Measurements from ENCODE around the gene TPO. TPM values are rescaled to one million over a fixed set of nuclear protein-coding genes. Genes with fewer than 3 reads are reported as not detected.
A peak's percentile ranks its signal among the peaks of the same experiment; 100 is the strongest.
"Not testable (repeated sequence)": the region's sequence is repeated elsewhere in the genome, so short reads cannot be mapped to it uniquely, and the experiment has no call there.

The TPO gene
- total RNA-seq, 2 experiments from 2014 or later: not detected

DNA sequence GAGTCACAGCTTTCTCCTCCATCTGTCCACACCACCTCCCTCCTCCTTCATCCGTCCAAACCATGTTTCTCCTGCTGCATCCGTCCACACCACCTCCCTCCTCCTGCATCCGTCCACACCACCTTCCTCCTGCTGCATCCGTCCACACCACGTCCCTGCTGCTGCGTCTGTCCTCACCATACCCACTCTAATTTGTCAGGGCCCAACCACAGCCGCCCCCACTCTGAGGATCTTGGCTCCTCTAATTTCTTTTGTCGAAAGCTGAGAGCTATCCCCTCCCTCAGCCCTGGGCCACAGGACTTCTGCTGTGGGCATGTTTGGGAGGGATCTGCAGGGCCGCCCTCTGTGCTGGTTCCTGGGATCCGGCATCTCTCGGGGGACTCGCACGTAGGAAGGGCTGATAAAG, 67.4 kb downstream of the TPO start:
- no peak for ATAC-seq
- POLR2A ChIA-PET: no interaction called here

GRCh38 chr2:1481406-1482252, 68.4 kb downstream of the TPO start:
- H3K4me3 Mint-ChIP-seq: no peak overlapping the region
- CTCF ChIA-PET: no interaction called here
- DNase-seq (no peak), ATAC-seq (no peak)
- no peaks in the 10 kb centered on the region for H3K36me3 Mint-ChIP-seq (ENCODE audit: low read depth)
- H3K27me3 Mint-ChIP-seq (ENCODE audit: low read depth): no peaks in the 10 kb centered on the region
- no peak overlapping the region for H3K27ac Mint-ChIP-seq
- no peaks in the 10 kb centered on the region for H3K4me1 Mint-ChIP-seq (ENCODE audit: low read depth)
- POLR2A ChIA-PET: no interaction called here
- no peaks in the 10 kb centered on the region for H3K9me3 Mint-ChIP-seq (ENCODE audit: insufficient read depth)

More for the DNA sequence above, 67.4 kb downstream of the TPO start:
- H3K27ac Mint-ChIP-seq: no peak overlapping the region
- H3K27me3 Mint-ChIP-seq (ENCODE audit: low read depth): no peaks in the 10 kb centered on the region
- H3K4me1 Mint-ChIP-seq (ENCODE audit: low read depth): no peaks in the 10 kb centered on the region
- no peak for DNase-seq
- H3K36me3 Mint-ChIP-seq (ENCODE audit: low read depth): no peaks in the 10 kb centered on the region
- H3K9me3 Mint-ChIP-seq (ENCODE audit: insufficient read depth): no peaks in the 10 kb centered on the region
- no peak overlapping the region for H3K4me3 Mint-ChIP-seq
- CTCF ChIA-PET: no interaction called here

- H3K9me3 Mint-ChIP-seq (ENCODE audit: insufficient read depth): no peaks in the 10 kb centered on the region
- no peak for ATAC-seq
- no peaks in the 10 kb centered on the region for H3K36me3 Mint-ChIP-seq (ENCODE audit: low read depth)
- H3K4me3 Mint-ChIP-seq: no peak overlapping the region
- ChIA-PET POLR2A (no interaction called here), CTCF (no interaction called here)
- no peak for DNase-seq
- H3K27me3 Mint-ChIP-seq (ENCODE audit: low read depth): no peaks in the 10 kb centered on the region
- H3K27ac Mint-ChIP-seq: no peak overlapping the region
- no peaks in the 10 kb centered on the region for H3K4me1 Mint-ChIP-seq (ENCODE audit: low read depth)
These were observed 69.0 kb downstream of the TPO start for GRCh38 chr2:1482253-1482675.

DNA sequence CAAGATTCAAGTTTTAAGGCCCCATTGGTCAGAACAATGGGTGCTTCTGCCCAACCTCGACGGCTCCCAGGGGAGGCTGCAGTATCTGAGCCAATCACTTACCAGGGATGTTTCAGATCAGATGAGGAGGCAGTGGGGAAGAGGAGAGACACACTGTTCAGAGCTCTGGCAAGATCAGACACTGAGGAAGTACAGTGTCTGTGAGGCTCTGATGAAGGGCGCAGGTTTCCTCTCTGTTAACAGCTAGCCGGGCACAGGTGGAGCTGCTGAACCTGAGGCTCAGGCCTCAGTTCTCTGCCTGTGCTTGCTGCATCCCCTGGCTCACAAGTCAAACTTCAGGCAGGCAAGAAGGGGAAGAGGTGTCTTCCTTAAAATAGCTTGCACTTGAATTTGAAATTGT, 69.7 kb downstream of the TPO start:
- Mint-ChIP-seq H3K27me3 (ENCODE audit: low read depth) (no peaks in the 10 kb centered on the region), H3K4me1 (ENCODE audit: low read depth) (no peaks in the 10 kb centered on the region), H3K27ac (no peak overlapping the region), H3K9me3 (ENCODE audit: insufficient read depth) (no peaks in the 10 kb centered on the region), H3K4me3 (no peak overlapping the region), H3K36me3 (ENCODE audit: low read depth) (no peaks in the 10 kb centered on the region)
- no peak for DNase-seq
- ATAC-seq: no peak
- ChIA-PET CTCF (no interaction called here), POLR2A (no interaction called here)

DNA sequence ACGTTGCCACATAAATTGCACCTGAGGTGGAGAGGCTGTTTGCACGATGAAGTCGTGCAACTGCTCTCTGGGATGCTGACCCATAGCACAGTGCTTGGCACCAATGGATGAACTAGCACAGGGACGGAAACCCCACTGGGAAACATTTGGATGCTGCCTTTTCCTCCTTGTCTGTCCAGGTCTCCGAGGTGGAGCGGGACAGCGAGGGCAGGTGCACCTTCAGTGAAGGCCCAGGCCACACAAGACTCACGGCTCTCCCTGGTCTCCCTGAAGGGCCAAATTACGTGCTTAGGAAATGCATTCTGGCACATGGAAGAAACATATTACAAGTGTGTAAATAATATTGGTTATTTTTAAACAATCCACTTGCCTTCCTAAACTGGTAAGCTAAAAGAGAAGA, 70.3 kb downstream of the TPO start:
- Mint-ChIP-seq H3K36me3 (ENCODE audit: low read depth) (no peaks in the 10 kb centered on the region), H3K27me3 (ENCODE audit: low read depth) (no peaks in the 10 kb centered on the region), H3K27ac (no peak overlapping the region), H3K4me3 (no peak overlapping the region), H3K4me1 (ENCODE audit: low read depth) (no peaks in the 10 kb centered on the region), H3K9me3 (ENCODE audit: insufficient read depth) (no peaks in the 10 kb centered on the region)
- ATAC-seq: no peak
- DNase-seq: no peak
- ChIA-PET POLR2A (no interaction called here), CTCF (no interaction called here)

GRCh38 chr2:1484131-1484884, 71.0 kb downstream of the TPO start:
- Mint-ChIP-seq H3K4me3 (no peak overlapping the region), H3K27ac (no peak overlapping the region), H3K4me1 (ENCODE audit: low read depth) (no peaks in the 10 kb centered on the region), H3K36me3 (ENCODE audit: low read depth) (no peaks in the 10 kb centered on the region), H3K9me3 (ENCODE audit: insufficient read depth) (no peaks in the 10 kb centered on the region), H3K27me3 (ENCODE audit: low read depth) (no peaks in the 10 kb centered on the region)
- ATAC-seq (no peak), DNase-seq (no peak)
- ChIA-PET CTCF (no interaction called here), POLR2A (no interaction called here)

DNA sequence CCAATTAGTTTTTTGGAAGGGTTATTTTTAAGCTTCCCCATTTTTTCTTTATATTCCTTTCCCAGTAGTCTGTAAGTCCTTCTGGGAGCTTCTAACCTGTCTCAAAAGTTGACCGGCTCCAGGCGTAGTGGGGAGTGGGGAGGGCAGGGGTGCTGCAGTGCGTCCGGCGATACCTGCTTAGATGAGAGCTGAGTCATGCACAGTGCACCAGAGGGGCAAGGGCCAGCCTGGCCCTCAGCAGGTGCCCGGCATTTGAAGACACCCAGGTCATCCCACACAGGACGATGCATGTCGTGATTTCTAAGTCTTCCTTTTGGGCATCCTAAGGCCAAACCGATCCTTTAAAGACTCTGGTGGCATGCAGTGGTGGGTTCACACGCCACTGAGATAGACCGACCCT, 73.4 kb downstream of the TPO start:
- POLR2A ChIA-PET: no interaction called here
- ATAC-seq (no peak), DNase-seq (no peak)
- H3K36me3 Mint-ChIP-seq (ENCODE audit: low read depth): no peaks in the 10 kb centered on the region
- CTCF ChIA-PET: no interaction called here
- H3K27ac Mint-ChIP-seq: no peak overlapping the region
- H3K4me1 Mint-ChIP-seq (ENCODE audit: low read depth): no peaks in the 10 kb centered on the region
- no peak overlapping the region for H3K4me3 Mint-ChIP-seq
- H3K27me3 Mint-ChIP-seq (ENCODE audit: low read depth): no peaks in the 10 kb centered on the region
- no peaks in the 10 kb centered on the region for H3K9me3 Mint-ChIP-seq (ENCODE audit: insufficient read depth)

DNA sequence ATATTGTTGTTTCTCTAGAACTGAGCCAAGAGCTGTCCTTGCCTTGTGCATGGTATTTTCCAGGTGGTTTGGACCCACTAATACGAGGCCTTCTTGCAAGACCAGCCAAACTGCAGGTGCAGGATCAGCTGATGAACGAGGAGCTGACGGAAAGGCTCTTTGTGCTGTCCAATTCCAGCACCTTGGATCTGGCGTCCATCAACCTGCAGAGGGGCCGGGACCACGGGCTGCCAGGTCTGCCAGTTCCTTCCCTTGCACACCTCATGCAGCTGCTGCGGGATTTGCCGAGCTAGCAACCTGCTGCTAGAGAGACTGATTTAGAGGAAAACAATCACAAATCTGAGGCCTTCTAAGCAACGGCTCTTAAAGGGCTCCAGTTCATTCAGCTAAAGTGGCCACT, 74.5 kb downstream of the TPO start:
- Mint-ChIP-seq H3K27me3 (ENCODE audit: low read depth) (no peaks in the 10 kb centered on the region), H3K4me3 (no peak overlapping the region), H3K4me1 (ENCODE audit: low read depth) (no peaks in the 10 kb centered on the region), H3K9me3 (ENCODE audit: insufficient read depth) (no peaks in the 10 kb centered on the region), H3K27ac (no peak overlapping the region), H3K36me3 (ENCODE audit: low read depth) (no peaks in the 10 kb centered on the region)
- DNase-seq (no peak), ATAC-seq (no peak)
- ChIA-PET POLR2A (no interaction called here), CTCF (no interaction called here)

DNA sequence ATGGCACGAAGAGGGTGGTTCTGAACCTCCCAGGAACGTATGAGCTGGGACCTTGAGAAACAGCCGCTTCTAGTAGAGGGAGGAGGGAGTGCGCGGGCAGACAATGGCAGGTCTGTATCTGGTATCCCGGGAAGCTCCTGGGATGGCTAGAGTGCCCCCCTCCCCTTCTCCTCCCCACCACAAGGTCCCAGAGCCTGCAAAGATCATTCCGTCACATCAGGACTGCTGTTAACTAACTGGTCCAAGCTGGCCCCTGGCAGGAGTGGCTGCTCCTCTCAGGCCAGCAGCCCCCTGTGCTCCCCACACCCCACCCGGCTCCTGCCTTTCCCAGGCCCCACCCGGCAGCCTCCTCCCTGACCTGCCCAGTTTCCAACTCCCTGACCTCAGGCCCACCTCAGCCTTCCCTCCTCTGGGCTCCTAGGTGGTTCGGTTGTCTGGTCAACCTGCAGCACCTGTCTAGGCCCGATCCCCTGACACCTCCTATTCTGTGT, 75.0 kb downstream of the TPO start:
- DNase-seq: no peak
- Mint-ChIP-seq H3K9me3 (ENCODE audit: insufficient read depth) (no peaks in the 10 kb centered on the region), H3K4me3 (no peak overlapping the region), H3K27ac (no peak overlapping the region), H3K27me3 (ENCODE audit: low read depth) (no peaks in the 10 kb centered on the region), H3K36me3 (ENCODE audit: low read depth) (no peaks in the 10 kb centered on the region), H3K4me1 (ENCODE audit: low read depth) (no peaks in the 10 kb centered on the region)
- ATAC-seq: no peak
- ChIA-PET CTCF (no interaction called here), POLR2A (no interaction called here)

DNA sequence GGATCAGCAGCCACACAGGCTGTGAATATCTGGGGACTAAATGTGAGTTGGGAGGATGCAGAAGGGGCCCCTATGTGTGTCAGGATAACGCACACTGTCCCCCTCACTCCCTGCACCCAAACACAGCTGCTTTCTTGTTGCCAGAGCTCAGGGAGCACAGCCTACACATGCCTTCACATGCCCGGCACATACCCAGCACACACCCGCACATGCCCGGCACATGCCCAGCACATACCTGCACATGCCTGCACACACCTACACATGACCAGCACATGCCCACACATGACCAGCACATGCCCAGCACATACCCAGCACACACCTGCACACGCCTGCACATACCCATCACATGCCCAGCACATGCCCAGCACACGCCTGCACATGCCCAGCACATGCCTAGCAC, 75.6 kb downstream of the TPO start:
- no peaks in the 10 kb centered on the region for H3K36me3 Mint-ChIP-seq (ENCODE audit: low read depth)
- no peaks in the 10 kb centered on the region for H3K27me3 Mint-ChIP-seq (ENCODE audit: low read depth)
- H3K27ac Mint-ChIP-seq: peak overlapping the region; percentile 79
- no peak for ATAC-seq
- ChIA-PET CTCF (no interaction called here), POLR2A (no interaction called here)
- H3K9me3 Mint-ChIP-seq (ENCODE audit: insufficient read depth): no peaks in the 10 kb centered on the region
- DNase-seq: no peak
- no peak overlapping the region for H3K4me3 Mint-ChIP-seq
- H3K4me1 Mint-ChIP-seq (ENCODE audit: low read depth): no peaks in the 10 kb centered on the region

GRCh38 chr2:1489486-1489885, 76.2 kb downstream of the TPO start:
- DNase-seq: no peak
- H3K9me3 Mint-ChIP-seq (ENCODE audit: insufficient read depth): no peaks in the 10 kb centered on the region
- CTCF ChIA-PET: no interaction called here
- no peak for ATAC-seq
- H3K27me3 Mint-ChIP-seq (ENCODE audit: low read depth): no peaks in the 10 kb centered on the region
- H3K4me1 Mint-ChIP-seq (ENCODE audit: low read depth): no peaks in the 10 kb centered on the region
- H3K4me3 Mint-ChIP-seq: no peak overlapping the region
- H3K27ac Mint-ChIP-seq: peak overlapping the region; percentile 79
- no peaks in the 10 kb centered on the region for H3K36me3 Mint-ChIP-seq (ENCODE audit: low read depth)
- POLR2A ChIA-PET: no interaction called here

- POLR2A ChIA-PET; DNase-seq; H3K9me3 Mint-ChIP-seq (ENCODE audit: insufficient read depth); CTCF ChIA-PET; H3K27me3 Mint-ChIP-seq (ENCODE audit: low read depth); H3K27ac Mint-ChIP-seq; H3K36me3 Mint-ChIP-seq (ENCODE audit: low read depth); H3K4me1 Mint-ChIP-seq (ENCODE audit: low read depth); ATAC-seq; H3K4me3 Mint-ChIP-seq: not testable (repeated sequence)
These were observed 77.1 kb downstream of the TPO start for GRCh38 chr2:1490381-1490780.
